Measurements from ENCODE around the gene NPW.

- TF ChIP-seq MAX (IDR thresholded peaks at IDR 0.05; ENCODE audit: low read depth, low read length), result no peak
- TF ChIP-seq POLR2A (IDR thresholded peaks at IDR 0.05; ENCODE audit: extremely low read depth, insufficient read length), result no peak
These were observed 40.1 kb upstream of the NPW start for GRCh38 chr16:1979271-1980029.

All from NB4 (cell line).